VCaP (cell line): ENCODE measurements around the gene NCBP2.

Experiments used
- H3K27ac ChIP-seq: fragments of 450-650 bp; 2 replicates; pipeline ENCODE4 v1.5.1; 2017
- TF ChIP-seq, protein P1 (sequence below): fragments of 450-650 bp; conservative IDR thresholded peaks from 2 replicates; pipeline ENCODE4 v1.5.1; 2017; ENCODE audit warnings: mild to moderate bottlenecking, moderate library complexity

NCBP2 gene

DNA sequence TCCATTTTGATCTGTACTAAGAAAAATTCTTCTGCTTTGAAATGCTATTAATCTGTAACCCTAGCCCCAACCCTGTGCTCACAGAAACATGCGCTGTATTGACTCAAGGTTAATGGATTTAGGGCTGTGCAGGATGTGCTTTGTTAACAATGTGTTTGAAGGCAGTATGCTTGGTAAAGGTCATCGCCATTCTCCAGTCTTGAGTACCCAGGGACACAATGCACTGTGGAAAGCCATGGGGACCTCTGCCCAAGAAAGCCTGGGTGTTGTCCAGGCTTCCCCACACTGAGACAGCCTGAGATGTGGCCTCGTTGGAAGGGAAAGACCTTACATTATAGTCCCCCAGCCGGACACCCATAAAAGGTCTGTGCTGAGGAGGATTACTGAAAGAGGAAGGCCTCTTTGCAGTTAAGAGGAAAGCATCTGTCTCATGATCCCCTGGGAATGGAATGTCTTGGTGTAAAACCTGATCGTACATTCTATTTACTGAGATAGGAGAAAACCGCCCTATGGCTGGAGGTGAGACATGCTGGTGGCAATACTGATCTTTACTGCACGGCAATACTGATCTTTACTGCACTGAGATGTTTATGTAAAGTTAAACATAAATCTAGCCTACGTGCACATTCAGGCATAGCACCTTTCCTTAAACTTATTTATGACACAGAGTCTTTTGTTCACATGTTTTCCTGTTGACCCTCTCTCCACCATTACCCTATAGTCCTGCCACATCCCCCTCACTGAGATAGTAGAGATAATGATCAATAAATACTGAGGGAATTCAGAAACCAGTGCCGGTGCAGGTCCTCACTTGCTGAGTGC is 20.0 kb upstream of the NCBP2 start:
- TF ChIP-seq, protein P1, sequence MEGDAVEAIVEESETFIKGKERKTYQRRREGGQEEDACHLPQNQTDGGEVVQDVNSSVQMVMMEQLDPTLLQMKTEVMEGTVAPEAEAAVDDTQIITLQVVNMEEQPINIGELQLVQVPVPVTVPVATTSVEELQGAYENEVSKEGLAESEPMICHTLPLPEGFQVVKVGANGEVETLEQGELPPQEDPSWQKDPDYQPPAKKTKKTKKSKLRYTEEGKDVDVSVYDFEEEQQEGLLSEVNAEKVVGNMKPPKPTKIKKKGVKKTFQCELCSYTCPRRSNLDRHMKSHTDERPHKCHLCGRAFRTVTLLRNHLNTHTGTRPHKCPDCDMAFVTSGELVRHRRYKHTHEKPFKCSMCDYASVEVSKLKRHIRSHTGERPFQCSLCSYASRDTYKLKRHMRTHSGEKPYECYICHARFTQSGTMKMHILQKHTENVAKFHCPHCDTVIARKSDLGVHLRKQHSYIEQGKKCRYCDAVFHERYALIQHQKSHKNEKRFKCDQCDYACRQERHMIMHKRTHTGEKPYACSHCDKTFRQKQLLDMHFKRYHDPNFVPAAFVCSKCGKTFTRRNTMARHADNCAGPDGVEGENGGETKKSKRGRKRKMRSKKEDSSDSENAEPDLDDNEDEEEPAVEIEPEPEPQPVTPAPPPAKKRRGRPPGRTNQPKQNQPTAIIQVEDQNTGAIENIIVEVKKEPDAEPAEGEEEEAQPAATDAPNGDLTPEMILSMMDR: no peak
- H3K27ac ChIP-seq: no peak overlapping the region

DNA sequence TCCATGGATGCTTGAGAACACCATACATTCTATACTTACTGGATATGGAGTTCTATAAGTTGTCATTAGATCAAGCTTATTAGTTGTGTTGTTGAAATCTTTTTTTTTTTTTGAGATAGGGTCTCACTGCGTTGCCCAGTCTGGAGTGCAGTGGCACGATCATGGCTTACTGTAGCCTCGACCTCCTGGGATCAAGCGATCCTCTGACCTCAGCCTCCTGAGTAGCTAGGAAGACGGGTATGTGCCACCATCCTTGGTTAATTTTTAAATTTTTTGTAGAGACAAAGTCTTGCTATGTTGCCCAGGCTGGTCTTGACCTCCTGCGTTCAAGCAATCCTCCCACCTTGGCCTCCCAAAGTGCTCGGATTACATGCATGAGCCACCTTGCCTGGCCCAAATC is 12.5 kb upstream of the NCBP2 start:
- H3K27ac ChIP-seq: no peak overlapping the region
- TF ChIP-seq, protein P1: no peak

DNA sequence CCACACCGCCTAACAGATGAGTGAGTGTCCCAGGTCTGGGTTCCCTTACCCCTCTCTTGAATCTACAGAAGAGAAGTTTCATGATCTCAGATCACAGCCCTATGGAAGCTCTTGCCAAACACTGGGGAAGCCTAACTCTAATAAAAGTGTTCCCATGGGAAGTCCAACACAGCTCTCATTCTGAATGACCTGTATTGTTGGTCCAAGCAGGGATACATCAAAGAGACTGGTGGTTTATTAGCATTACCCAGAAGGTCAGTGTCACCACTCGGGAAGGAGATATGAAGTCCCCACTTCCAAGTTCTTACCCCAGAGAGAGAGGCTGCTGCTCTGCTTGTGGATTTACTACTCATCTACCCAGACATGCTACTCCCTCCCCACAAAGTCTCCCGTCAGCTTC is 9.0 kb upstream of the NCBP2 start:
- H3K27ac ChIP-seq: no peak overlapping the region
- TF ChIP-seq, protein P1: no peak

DNA sequence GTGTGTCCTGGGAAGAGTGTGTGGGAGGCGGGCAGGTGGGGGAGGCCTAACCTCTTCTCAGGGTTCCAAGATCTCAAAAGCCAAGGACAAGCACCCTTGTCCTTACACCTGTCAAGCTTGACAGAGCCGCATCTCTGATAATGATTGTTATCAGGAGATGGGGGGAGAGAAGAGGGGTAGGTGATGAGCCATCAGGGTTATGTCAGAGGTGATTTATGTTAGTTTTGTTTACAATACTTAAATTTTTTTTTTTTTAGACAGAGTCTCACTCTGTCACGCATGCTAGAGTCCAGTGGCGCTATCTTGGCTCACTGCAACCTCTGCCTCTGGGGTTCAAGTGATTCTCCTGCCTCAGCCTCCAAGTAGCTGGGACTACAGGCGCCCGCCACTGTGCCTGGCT is 7.4 kb upstream of the NCBP2 start:
- no peak overlapping the region for H3K27ac ChIP-seq
- TF ChIP-seq, protein P1: no peak

DNA sequence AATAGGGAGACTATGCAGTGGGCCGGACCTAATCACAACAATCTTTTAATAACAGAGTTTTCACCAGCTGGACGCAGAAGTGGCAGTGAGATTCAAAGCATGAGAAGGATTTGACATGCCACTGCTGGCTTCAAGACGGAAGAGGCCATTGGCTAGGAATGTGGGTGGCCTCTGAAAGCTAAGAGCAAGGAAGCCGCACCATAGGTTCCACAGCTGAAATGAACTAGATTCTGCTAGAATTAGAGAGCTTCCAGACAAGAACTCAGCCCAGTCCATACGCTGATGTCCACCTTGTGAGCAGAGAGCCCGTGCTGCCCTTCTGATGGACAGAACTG is 6.9 kb upstream of the NCBP2 start:
- TF ChIP-seq, protein P1: no peak
- H3K27ac ChIP-seq: no peak overlapping the region

DNA sequence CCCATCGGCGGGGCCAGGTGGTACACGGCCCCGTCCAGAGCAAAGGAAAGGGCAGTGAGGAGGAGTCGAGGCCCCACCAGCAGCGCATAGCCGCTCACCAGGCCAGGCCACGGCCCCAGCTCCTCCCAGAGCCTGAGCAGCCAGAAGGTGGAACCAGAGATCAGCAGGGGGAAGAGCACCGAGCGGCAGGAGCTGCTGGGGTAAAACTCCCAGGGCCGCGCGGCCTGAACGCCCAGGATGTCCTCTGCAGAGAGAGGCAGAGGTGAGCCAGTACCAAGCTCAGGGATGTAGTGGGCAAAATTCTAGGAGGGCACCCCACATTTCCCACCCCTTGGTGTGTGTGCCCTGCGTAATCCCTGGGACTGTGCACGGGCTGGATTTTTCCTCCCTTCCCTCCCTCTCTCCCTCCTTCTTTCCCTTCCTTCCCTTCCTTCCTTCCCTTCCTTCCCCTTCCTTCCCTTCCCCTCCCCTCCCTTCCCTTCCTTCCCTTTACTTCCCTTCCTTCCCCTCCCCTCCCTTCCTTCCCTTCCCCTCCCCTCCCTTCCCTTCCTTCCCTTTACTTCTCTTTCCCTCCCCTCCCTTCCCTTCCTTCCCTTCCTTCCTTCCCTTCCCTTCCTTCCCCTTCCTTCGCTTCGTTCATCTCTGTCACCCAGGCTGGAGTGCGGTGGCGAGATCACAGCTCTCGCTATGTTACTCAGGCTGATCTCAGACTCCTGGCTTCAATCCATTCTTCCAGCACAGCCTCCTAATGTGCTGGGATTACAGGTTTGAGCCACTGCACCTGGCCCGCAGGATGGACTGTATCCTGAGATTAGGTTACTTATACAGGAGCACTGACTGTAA is 6.3 kb upstream of the NCBP2 start:
- no peak overlapping the region for H3K27ac ChIP-seq
- TF ChIP-seq, protein P1: no peak

DNA sequence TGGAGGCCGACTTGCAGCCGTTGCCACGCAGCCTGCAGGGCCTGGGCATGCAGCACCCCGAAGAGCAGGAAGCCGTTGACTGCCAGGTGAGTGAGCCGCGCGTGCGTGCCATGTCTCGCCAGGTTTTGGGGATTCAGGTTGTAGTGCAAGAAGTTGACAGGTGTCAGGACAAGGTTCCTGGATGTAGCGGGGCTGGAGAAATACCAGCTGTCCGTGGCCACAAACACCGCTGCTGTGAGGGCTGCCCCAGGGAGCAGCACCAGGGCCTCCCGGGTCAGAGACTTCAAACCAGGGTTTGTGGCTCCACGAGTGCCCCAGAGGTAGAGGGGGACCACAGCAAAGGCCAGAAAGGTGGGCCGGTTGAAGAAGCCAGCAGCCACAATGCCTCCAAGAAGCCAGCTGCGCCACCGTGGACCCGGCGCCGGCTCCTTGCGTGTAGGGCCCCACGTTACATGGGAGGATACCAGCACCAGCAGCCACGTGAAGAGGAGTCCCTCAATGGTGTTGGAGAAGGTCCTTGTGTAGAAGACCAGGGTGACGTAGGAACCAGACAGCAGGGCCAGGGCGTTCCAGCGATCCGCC is 5.6 kb upstream of the NCBP2 start:
- TF ChIP-seq, protein P1: no peak

More for the DNA sequence above, 5.6 kb upstream of the NCBP2 start:
- H3K27ac ChIP-seq: no peak overlapping the region
